Naive thymus-derived CD8-positive, alpha-beta T cell (primary cell): ENCODE data around the gene WSCD2. TPM values are rescaled to one million over a fixed set of nuclear protein-coding genes. Genes with fewer than 3 reads are reported as not detected.

Experiments used
- ATAC-seq, 2 donors: fragments of 150-1000 bp; cut with Tn5 transposase in 1 of 2; sonication (Bioruptor Pico), chemical (Tn5 transposase) in 1 of 2; 1 replicate in 1 of 2; 2 replicates in 1 of 2; pipeline ENCODE4 v1.10.0; 2021; ENCODE audit warnings: mild to moderate bottlenecking in 2 of 2, moderate library complexity in 2 of 2
- POLR2A ChIA-PET: fragments of 350-600 bp; sonication (Branson Sonifier 250); formaldehyde crosslinking; loops from one replicate; lab custom pipeline; 2021; ENCODE audit warnings: antibody characterized with exemption; lab: Charles Lee
- DNase-seq, 10 donors: peaks; one replicate each; pipeline versions ENCODE4 v3.0.0 to v3.0.0-alpha.2; 2020 to 2022
- H3K27ac Mint-ChIP-seq, 10 donors: one replicate each; pipeline ENCODE4 v1.8.0; 2020 to 2022; ENCODE audit warnings: mild to moderate bottlenecking in 10 of 10, mixed read lengths in 10 of 10, moderate library complexity in 4 of 10, inconsistent platforms in 1 of 10
- H3K27me3 Mint-ChIP-seq, 5 donors: one replicate each; pipeline ENCODE4 v1.8.0; 2021 to 2022; ENCODE audit warnings: mixed read lengths in 5 of 5
- H3K36me3 Mint-ChIP-seq, 3 donors: one replicate each; pipeline ENCODE4 v1.8.0; 2020 to 2022; ENCODE audit warnings: mixed read lengths in 3 of 3, mild to moderate bottlenecking in 2 of 3, inconsistent platforms in 1 of 3
- H3K4me1 Mint-ChIP-seq, 4 donors: one replicate each; pipeline ENCODE4 v1.8.0; 2021 to 2022; ENCODE audit warnings: mixed read lengths in 4 of 4
- H3K4me3 Mint-ChIP-seq, 10 donors: one replicate each; pipeline ENCODE4 v1.8.0; 2020 to 2022; ENCODE audit warnings: mild to moderate bottlenecking in 10 of 10, mixed read lengths in 10 of 10, moderate library complexity in 6 of 10, inconsistent platforms in 1 of 10
- H3K9me3 Mint-ChIP-seq, 9 donors: one replicate each; pipeline ENCODE4 v1.8.0; 2020 to 2022; ENCODE audit warnings: mixed read lengths in 9 of 9, mild to moderate bottlenecking in 3 of 9, inconsistent platforms in 1 of 9, moderate library complexity in 1 of 9
- polyA plus RNA-seq, 3 donors: library from polyadenylated mRNA; unstranded; fragments of 300-500 nt; fragmentation: Illumina TruSeq; gene quantifications; one replicate each; pipeline ENCODE4 v1.2.3, GENCODE V29; 2021
- total RNA-seq, 8 experiments: library from RNA in 2 of 8; stranded (reverse) in 2 of 8; gene quantifications; one replicate each; pipeline ENCODE4 v1.2.3 and lab custom pipeline; 2021 to 2026

The WSCD2 gene
- total and polyA plus RNA-seq, 5 experiments from 2014 or later: not detected

GRCh38 chr12:108112832-108113556, 16.1 kb upstream of the WSCD2 start:
- H3K9me3 Mint-ChIP-seq: no peaks in the 10 kb centered on the region
- peaks cover 0 to 2% (median 0%) of the 10 kb centered on the region in 4 donors for H3K4me1 Mint-ChIP-seq
- H3K27me3 Mint-ChIP-seq: peaks cover 8 to 33% (median 28%) of the 10 kb centered on the region in 5 donors
- POLR2A ChIA-PET: no interaction called here
- no peaks in the 10 kb centered on the region for H3K36me3 Mint-ChIP-seq
- no peak overlapping the region for H3K4me3 Mint-ChIP-seq
- no peak for ATAC-seq
- DNase-seq: no peak
- no peak overlapping the region for H3K27ac Mint-ChIP-seq

GRCh38 chr12:108115123-108116121, 13.7 kb upstream of the WSCD2 start:
- Mint-ChIP-seq H3K9me3 (peaks cover 0 to 5% (median 0%) of the 10 kb centered on the region in 9 donors), H3K36me3 (peaks cover 0 to 3% (median 0%) of the 10 kb centered on the region in 3 donors), H3K4me1 (peaks cover 0 to 3% (median 2%) of the 10 kb centered on the region in 4 donors), H3K27ac (no peak overlapping the region), H3K4me3 (no peak overlapping the region), H3K27me3 (peaks cover 10 to 45% (median 43%) of the 10 kb centered on the region in 5 donors)
- POLR2A ChIA-PET: no interaction called here
- no peak for DNase-seq
- ATAC-seq: no peak

DNA sequence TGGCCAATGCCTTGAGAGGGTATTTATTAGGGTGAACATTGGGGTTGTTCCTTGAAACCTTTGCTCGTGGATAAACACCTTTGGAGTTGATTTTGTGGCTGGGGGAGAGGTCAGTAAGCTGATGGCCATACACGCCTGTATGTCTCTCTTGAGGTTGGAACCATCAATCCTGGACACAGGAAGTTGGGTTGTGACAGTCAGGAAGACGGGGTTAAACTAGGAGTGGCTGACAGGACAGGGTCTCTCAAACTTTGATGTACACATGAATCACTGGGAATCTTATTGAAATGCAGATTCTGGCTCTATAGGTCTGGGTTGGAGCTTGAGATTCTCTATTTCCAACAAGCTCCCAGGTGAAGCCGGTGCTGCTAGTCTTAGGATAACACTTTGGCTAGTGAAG, 12.8 kb upstream of the WSCD2 start:
- POLR2A ChIA-PET: no interaction called here
- Mint-ChIP-seq H3K4me3 (no peak overlapping the region), H3K36me3 (peaks cover 0 to 5% (median 0%) of the 10 kb centered on the region in 3 donors), H3K27me3 (peaks cover 11 to 54% (median 43%) of the 10 kb centered on the region in 5 donors), H3K9me3 (peaks cover 0 to 10% (median 0%) of the 10 kb centered on the region in 9 donors), H3K27ac (no peak overlapping the region), H3K4me1 (peaks cover 0 to 3% (median 2%) of the 10 kb centered on the region in 4 donors)
- no peak for DNase-seq
- ATAC-seq: no peak

GRCh38 chr12:108116699-108117098, 12.4 kb upstream of the WSCD2 start:
- H3K27me3 Mint-ChIP-seq: peaks cover 11 to 52% (median 40%) of the 10 kb centered on the region in 5 donors
- H3K4me3 Mint-ChIP-seq: no peak overlapping the region
- DNase-seq: no peak
- H3K36me3 Mint-ChIP-seq: peaks cover 0 to 5% (median 0%) of the 10 kb centered on the region in 3 donors
- POLR2A ChIA-PET: no interaction called here
- no peak overlapping the region for H3K27ac Mint-ChIP-seq
- peaks cover 0 to 3% (median 2%) of the 10 kb centered on the region in 4 donors for H3K4me1 Mint-ChIP-seq
- no peak for ATAC-seq
- H3K9me3 Mint-ChIP-seq: peaks cover 0 to 10% (median 0%) of the 10 kb centered on the region in 9 donors

DNA sequence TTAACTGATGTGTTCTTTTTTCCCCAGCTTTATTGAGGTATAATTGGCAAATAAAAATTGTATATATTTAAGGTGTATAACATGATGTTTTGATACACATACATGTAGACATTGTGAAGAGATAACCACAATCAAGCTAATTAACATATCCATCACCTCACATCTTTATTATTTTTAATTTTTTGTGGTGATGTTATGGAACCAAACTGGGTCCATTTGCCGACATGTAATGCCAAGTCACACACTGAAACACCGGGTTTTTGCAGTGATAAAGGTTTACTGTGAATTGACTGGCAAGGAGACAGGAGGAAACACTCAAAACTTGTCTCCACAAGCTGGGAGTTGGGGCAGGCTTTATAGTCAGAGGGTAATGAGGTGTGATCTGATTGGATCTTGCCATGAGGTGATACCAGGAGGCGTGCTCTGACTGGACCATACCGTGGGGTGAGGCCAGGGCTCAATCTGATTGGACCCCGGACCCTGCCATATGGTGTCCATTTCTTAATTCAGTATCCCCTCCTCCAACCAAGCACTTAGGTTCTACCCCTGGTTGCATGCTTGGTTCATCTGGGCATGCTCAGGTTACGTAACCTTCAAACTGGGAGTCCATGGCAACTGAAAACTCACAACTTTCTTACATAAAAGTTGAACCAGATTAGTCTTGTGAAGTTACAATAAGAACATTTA, 11.8 kb upstream of the WSCD2 start:
- Mint-ChIP-seq H3K4me1 (peaks cover 0 to 3% (median 2%) of the 10 kb centered on the region in 4 donors), H3K36me3 (peaks cover 0 to 5% (median 0%) of the 10 kb centered on the region in 3 donors), H3K27me3 (peaks cover 9 to 48% (median 34%) of the 10 kb centered on the region in 5 donors), H3K9me3 (peaks cover 0 to 11% (median 3%) of the 10 kb centered on the region in 9 donors), H3K4me3 (peak overlapping the region in 1 of 10 donors; percentile 11), H3K27ac (no peak overlapping the region)
- DNase-seq: no peak
- no peak for ATAC-seq
- POLR2A ChIA-PET: no interaction called here

GRCh38 chr12:108117902-108118301, 11.2 kb upstream of the WSCD2 start:
- ATAC-seq: no peak
- Mint-ChIP-seq H3K27me3 (peaks cover 9 to 47% (median 28%) of the 10 kb centered on the region in 5 donors), H3K4me3 (no peak overlapping the region), H3K9me3 (peaks cover 0 to 17% (median 6%) of the 10 kb centered on the region in 9 donors), H3K4me1 (peaks cover 0 to 3% (median 2%) of the 10 kb centered on the region in 4 donors), H3K36me3 (peaks cover 0 to 5% (median 3%) of the 10 kb centered on the region in 3 donors), H3K27ac (no peak overlapping the region)
- POLR2A ChIA-PET: no interaction called here
- DNase-seq: no peak

DNA sequence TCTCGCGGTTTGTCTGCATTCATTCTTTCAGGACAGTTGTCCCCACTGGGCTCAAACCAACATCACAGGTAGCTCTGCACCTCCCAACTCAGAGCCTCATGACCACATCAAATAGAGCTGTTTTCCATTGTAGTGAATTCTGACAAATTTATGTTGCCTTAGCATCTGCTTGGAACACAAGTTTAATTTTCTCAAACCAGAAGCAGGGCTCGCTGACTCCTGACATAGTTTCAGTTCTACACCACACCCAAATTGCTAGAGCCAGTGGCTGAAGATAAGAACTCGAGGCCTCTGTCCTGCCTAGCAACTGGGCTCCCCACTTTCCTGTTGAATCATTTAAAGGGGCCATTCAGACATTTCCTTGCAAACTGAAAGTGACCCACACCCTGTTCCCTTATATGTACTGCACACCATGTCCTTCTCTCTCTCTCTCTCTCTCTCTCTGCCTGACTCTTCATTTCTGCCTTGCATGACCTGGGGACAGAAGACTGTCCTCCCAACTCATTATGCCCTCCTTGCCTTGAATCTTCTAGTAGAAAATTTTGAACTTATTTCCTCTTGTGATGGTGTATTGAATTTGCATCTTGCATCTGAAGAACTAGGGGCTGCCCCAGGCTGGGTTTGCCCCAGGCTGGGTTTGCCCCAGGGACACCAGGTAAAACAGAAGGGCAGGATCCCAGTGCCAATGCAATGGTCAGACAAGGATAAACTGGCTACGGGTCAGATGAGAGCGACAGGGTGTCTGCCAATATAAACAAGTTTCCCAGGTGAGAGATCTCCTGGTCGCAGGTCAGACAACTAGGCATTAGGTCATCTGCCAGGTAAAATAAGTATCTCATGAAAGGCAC, 9.7 kb upstream of the WSCD2 start:
- H3K27me3 Mint-ChIP-seq: peaks cover 11 to 42% (median 27%) of the 10 kb centered on the region in 5 donors
- no peak for ATAC-seq
- H3K36me3 Mint-ChIP-seq: peaks cover 0 to 5% (median 3%) of the 10 kb centered on the region in 3 donors
- no peak overlapping the region for H3K27ac Mint-ChIP-seq
- POLR2A ChIA-PET: no interaction called here
- DNase-seq: no peak
- H3K9me3 Mint-ChIP-seq: peaks cover 0 to 19% (median 9%) of the 10 kb centered on the region in 9 donors
- H3K4me1 Mint-ChIP-seq: peaks cover 0 to 3% (median 2%) of the 10 kb centered on the region in 4 donors
- no peak overlapping the region for H3K4me3 Mint-ChIP-seq

- POLR2A ChIA-PET: no interaction called here
- no peak for ATAC-seq
- no peak for DNase-seq
- Mint-ChIP-seq H3K4me1 (peaks cover 0 to 3% (median 1%) of the 10 kb centered on the region in 4 donors), H3K27ac (no peak overlapping the region), H3K9me3 (peaks cover 0 to 19% (median 9%) of the 10 kb centered on the region in 9 donors), H3K36me3 (peaks cover 0 to 5% (median 3%) of the 10 kb centered on the region in 3 donors), H3K27me3 (peaks cover 11 to 37% (median 27%) of the 10 kb centered on the region in 5 donors), H3K4me3 (no peak overlapping the region)
These were observed 8.9 kb upstream of the WSCD2 start for GRCh38 chr12:108119974-108120862.

- Mint-ChIP-seq H3K27ac (no peak overlapping the region), H3K27me3 (peaks cover 11 to 37% (median 30%) of the 10 kb centered on the region in 5 donors), H3K4me1 (peaks cover 0 to 3% (median 1%) of the 10 kb centered on the region in 4 donors), H3K4me3 (no peak overlapping the region), H3K36me3 (peaks cover 0 to 5% (median 3%) of the 10 kb centered on the region in 3 donors), H3K9me3 (peaks cover 1 to 25% (median 9%) of the 10 kb centered on the region in 9 donors)
- DNase-seq (no peak), ATAC-seq (no peak)
- POLR2A ChIA-PET: no interaction called here
These were observed 8.3 kb upstream of the WSCD2 start for GRCh38 chr12:108120863-108121165.

DNA sequence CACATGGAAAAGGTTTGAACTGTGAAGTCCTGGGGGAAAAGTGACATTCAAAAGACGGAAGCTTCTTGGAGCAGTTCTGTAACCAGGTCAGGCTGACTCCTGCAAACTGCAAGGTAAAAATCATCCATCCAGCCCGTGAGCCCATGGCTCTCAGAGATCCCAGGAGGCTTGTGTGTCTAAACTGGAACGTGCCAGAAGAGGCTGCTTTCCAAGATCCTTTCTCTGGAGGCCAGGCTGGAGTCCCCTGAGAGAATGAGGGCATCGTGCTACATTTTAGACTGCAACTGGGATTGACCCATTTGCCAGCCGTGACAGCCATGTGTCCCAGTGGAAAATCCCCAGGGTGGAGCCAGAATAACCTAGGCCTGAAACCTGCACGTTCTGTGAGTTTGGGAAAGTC, 7.8 kb upstream of the WSCD2 start:
- H3K4me1 Mint-ChIP-seq: peaks cover 0 to 3% (median 1%) of the 10 kb centered on the region in 4 donors
- H3K36me3 Mint-ChIP-seq: peaks cover 0 to 5% (median 3%) of the 10 kb centered on the region in 3 donors
- no peak for DNase-seq
- no peak overlapping the region for H3K27ac Mint-ChIP-seq
- H3K4me3 Mint-ChIP-seq: no peak overlapping the region
- POLR2A ChIA-PET: no interaction called here
- H3K9me3 Mint-ChIP-seq: peaks cover 2 to 30% (median 10%) of the 10 kb centered on the region in 9 donors
- H3K27me3 Mint-ChIP-seq: peaks cover 8 to 35% (median 33%) of the 10 kb centered on the region in 5 donors
- ATAC-seq: no peak
